Common myeloid progenitor, CD34-positive (primary cell): ENCODE measurements around the gene UPP2.

ENCODE experiments used
- CTCF ChIA-PET: fragments of 350-600 bp; sonication (Branson Sonifier 250); formaldehyde crosslinking; loops from one replicate; lab custom pipeline; 2021; ENCODE audit warnings: antibody characterized with exemption; lab: Charles Lee
- POLR2A ChIA-PET: fragments of 350-600 bp; sonication (Branson Sonifier 250); formaldehyde crosslinking; loops from one replicate; lab custom pipeline; 2021; ENCODE audit warnings: antibody characterized with exemption; lab: Charles Lee
- DNase-seq, 3 donors: peaks; one replicate each; pipeline versions ENCODE4 v3.0.0 to v3.0.0-alpha.2; 2013
- H3K27ac ChIP-seq, 2 experiments: 1 replicate in 1 of 2; 2 replicates in 1 of 2; pipeline ENCODE4 v1.7.0; 2013; ENCODE audit warnings: inconsistent platforms in 2 of 2, low read length in 2 of 2, mild to moderate bottlenecking in 2 of 2, low read depth in 1 of 2, moderate library complexity in 1 of 2; ENCODE audit not compliant: severe bottlenecking in 2 of 2, insufficient read depth in 1 of 2, poor library complexity in 1 of 2
- H3K27me3 ChIP-seq, 5 experiments: replicated peaks in 2 of 5; 1 replicate in 3 of 5; 2 replicates in 2 of 5; pipeline versions ENCODE4 v1.6.1 to v1.7.0; 2013; ENCODE audit warnings: low read length in 4 of 5, mild to moderate bottlenecking in 2 of 5, moderate library complexity in 2 of 5, inconsistent platforms in 1 of 5; ENCODE audit not compliant: insufficient read depth in 5 of 5, control insufficient read depth in 4 of 5
- H3K36me3 ChIP-seq, 4 experiments: 1 replicate in 2 of 4; 2 replicates in 2 of 4; pipeline versions ENCODE4 v1.6.1 to v1.7.0; 2013; ENCODE audit warnings: low read length in 3 of 4, control low read depth in 1 of 4, mild to moderate bottlenecking in 1 of 4; ENCODE audit not compliant: control insufficient read depth in 4 of 4, insufficient read depth in 4 of 4
- H3K4me1 ChIP-seq, 4 experiments: 1 replicate in 3 of 4; 2 replicates in 1 of 4; pipeline versions ENCODE4 v1.6.1 to v1.7.1; 2013; ENCODE audit warnings: low read length in 3 of 4, mild to moderate bottlenecking in 3 of 4, control low read depth in 1 of 4, inconsistent platforms in 1 of 4, moderate library complexity in 1 of 4; ENCODE audit not compliant: control insufficient read depth in 4 of 4, insufficient read depth in 4 of 4; ENCODE audit errors: control extremely low read depth in 1 of 4
- H3K4me3 ChIP-seq, 7 experiments: 1 replicate in 4 of 7; 2 replicates in 3 of 7; pipeline versions ENCODE4 v1.5.1 to v1.7.0; 2013; ENCODE audit warnings: mild to moderate bottlenecking in 7 of 7, low read length in 6 of 7, moderate library complexity in 6 of 7, inconsistent platforms in 2 of 7, low read depth in 2 of 7, control low read depth in 1 of 7; ENCODE audit not compliant: insufficient read depth in 4 of 7, control insufficient read depth in 1 of 7; ENCODE audit errors: extremely low read depth in 1 of 7
- H3K9me3 ChIP-seq, 5 experiments: 1 replicate in 4 of 5; 2 replicates in 1 of 5; pipeline versions ENCODE4 v1.6.1 to v1.7.1; 2013; ENCODE audit warnings: low read length in 4 of 5, mild to moderate bottlenecking in 2 of 5, inconsistent platforms in 1 of 5, low read depth in 1 of 5, moderate library complexity in 1 of 5; ENCODE audit not compliant: control insufficient read depth in 4 of 5, insufficient read depth in 2 of 5; ENCODE audit errors: control extremely low read depth in 1 of 5
- WGBS: methylation state at CpG from one replicate; pipeline ENCODE4 v1.1.5; 2013; ENCODE audit not compliant: insufficient coverage; 5-methylcytosine and 5-hydroxymethylcytosine counted together

UPP2 gene

DNA sequence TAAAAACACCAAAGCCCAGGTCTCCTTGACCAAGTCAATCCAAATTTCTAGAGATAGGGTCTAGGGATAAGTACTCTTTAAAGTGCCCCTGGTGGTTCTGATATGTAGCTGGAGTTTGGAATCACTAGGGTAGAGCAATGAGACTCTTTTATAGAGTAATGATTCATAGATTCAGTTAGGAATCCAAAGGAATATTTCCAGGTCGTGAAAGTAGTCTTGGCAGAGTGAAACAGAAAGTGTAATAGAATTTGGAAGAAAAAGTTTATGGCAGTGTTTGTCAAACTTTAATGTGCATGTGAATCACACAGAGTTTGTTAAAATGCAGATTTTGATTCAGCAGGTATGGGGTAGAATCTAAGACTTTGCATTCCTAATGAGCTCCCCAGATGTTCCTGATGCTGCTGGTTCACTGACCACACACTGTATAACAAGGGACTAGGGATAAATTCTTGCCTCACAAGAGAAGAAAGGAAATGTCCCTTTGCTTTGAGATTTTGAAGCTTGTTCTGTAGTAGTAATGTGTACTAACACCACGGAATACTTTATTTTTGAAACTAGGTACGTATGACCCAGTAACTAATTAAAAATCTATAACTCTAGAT, 1.8 kb downstream of the UPP2 start:
- Histone ChIP-seq H3K9me3 (no peaks in the 10 kb centered on the region), H3K36me3 (no peaks in the 10 kb centered on the region), H3K4me1 (no peaks in the 10 kb centered on the region), H3K27me3 (no peaks in the 10 kb centered on the region), H3K4me3 (no peak overlapping the region), H3K27ac (no peak overlapping the region)
- ChIA-PET CTCF (no interaction called here), POLR2A (no interaction called here)
- DNase-seq: no peak
- WGBS: 100% methylated on average over 1 of the region's 3 CpGs

DNA sequence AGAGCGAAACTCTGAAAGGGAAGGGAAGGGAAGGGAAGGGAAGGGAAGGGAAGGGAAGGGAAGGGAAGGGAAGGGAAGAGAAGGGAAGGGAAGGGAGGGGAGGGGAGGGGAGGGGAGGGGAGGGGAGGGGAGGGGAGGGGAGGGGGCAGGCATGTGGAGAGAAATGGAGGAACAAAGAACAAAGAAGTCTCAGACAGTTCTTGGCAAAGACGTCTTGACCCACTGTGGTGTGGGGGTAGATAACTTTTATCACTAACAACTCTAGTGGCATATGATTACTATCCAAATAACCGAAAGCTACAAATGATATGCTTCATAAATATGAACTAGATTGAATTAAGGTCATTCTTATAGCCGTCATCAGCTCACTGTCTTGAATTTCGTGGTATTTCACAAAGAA, 3.2 kb downstream of the UPP2 start:
- H3K27me3 ChIP-seq: no peaks in the 10 kb centered on the region
- H3K36me3 ChIP-seq: no peaks in the 10 kb centered on the region
- ChIA-PET CTCF (no interaction called here), POLR2A (no interaction called here)
- H3K9me3 ChIP-seq: no peaks in the 10 kb centered on the region
- H3K4me3 ChIP-seq: no peak overlapping the region
- no peak overlapping the region for H3K27ac ChIP-seq
- 100% methylated on average over 2 of the region's 5 CpGs for WGBS
- no peaks in the 10 kb centered on the region for H3K4me1 ChIP-seq
- DNase-seq: no peak

DNA sequence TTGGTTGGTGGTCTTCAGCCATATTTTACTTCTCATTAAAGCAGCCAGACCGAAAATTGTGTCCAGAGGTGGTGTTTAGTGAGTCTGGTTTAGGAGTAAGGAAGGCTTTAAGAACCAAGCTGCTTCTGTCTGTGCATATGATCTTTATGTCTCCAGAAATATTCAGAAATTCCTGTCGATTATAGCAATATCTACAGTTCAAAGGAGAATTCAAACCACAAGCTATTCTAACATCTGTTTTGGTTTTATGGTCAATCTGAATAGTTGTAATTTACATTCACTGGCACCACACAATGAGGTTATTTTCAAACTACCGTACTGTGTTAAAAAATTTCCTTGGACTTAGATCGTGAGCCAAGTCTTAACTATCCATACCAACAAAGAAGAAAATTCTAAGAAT, 11.3 kb downstream of the UPP2 start:
- no peak overlapping the region for H3K27ac ChIP-seq
- no peak overlapping the region for H3K4me3 ChIP-seq
- H3K9me3 ChIP-seq: peaks cover 0 to 3% (median 0%) of the 10 kb centered on the region in 5 experiments
- H3K4me1 ChIP-seq: peaks cover 0 to 8% (median 0%) of the 10 kb centered on the region in 4 experiments
- WGBS: 93% methylated on average over 3 of the region's 4 CpGs
- no peak for DNase-seq
- no peaks in the 10 kb centered on the region for H3K36me3 ChIP-seq
- POLR2A ChIA-PET: no interaction called here
- no peaks in the 10 kb centered on the region for H3K27me3 ChIP-seq
- CTCF ChIA-PET: no interaction called here

DNA sequence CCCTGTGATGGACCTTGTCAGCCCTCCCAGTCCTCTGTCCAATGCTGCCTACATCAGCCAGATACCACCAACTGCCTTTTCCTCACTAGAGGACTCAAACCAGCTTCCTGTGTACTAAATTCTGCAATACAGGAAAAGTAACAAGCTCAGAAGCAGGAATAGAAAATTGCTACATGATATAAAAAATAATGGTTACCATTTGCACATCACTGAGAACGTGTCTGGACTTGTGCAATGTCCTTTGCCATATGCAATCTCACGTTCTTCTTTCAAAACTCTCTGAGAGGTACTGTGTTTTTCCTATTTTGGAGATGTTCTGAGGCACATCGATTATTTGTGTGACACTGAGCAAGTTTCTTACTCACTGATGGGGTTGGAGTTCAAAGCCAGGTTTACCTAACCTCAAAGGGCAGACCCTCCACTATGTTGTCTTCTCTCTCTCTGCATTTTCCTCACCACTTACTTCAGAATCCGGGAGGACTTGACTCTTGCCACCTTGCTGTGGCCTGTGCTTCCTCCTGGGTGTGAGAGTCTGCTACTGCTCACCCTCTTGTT, 12.1 kb downstream of the UPP2 start:
- Histone ChIP-seq H3K36me3 (no peaks in the 10 kb centered on the region), H3K27ac (no peak overlapping the region), H3K9me3 (peaks cover 0 to 3% (median 0%) of the 10 kb centered on the region in 5 experiments), H3K27me3 (no peaks in the 10 kb centered on the region), H3K4me3 (no peak overlapping the region), H3K4me1 (peaks cover 0 to 8% (median 0%) of the 10 kb centered on the region in 4 experiments)
- peak in 1 of 3 donors; percentile 3 for DNase-seq
- 94% methylated on average over 3 of the region's 4 CpGs for WGBS
- ChIA-PET CTCF (no interaction called here), POLR2A (no interaction called here)

DNA sequence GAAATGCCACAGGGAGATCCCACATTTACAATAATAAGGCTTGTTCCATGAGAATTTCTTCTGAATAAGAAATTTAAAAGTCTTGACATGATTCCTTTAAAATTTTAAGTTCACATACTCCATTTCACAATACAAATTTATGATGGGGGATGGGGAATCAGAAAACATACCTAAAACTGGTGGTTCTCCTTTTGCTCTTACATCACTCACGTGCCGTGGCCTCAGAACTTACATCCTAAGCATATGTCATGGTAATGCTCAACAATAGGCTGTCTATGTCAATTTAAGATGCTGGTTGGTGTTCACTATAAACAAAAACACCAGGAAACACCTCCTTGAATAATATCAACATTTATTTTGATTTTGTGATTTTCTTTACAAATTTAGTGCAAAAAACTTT, 12.8 kb downstream of the UPP2 start:
- CTCF ChIA-PET: no interaction called here
- Histone ChIP-seq H3K27ac (no peak overlapping the region), H3K36me3 (no peaks in the 10 kb centered on the region), H3K27me3 (no peaks in the 10 kb centered on the region), H3K4me1 (peaks cover 0 to 8% (median 0%) of the 10 kb centered on the region in 4 experiments), H3K9me3 (peaks cover 0 to 3% (median 0%) of the 10 kb centered on the region in 5 experiments), H3K4me3 (no peak overlapping the region)
- POLR2A ChIA-PET: no interaction called here
- no CpG with 5 or more reads among the region's 2 CpGs for WGBS
- DNase-seq: peak in 1 of 3 donors; percentile 8

DNA sequence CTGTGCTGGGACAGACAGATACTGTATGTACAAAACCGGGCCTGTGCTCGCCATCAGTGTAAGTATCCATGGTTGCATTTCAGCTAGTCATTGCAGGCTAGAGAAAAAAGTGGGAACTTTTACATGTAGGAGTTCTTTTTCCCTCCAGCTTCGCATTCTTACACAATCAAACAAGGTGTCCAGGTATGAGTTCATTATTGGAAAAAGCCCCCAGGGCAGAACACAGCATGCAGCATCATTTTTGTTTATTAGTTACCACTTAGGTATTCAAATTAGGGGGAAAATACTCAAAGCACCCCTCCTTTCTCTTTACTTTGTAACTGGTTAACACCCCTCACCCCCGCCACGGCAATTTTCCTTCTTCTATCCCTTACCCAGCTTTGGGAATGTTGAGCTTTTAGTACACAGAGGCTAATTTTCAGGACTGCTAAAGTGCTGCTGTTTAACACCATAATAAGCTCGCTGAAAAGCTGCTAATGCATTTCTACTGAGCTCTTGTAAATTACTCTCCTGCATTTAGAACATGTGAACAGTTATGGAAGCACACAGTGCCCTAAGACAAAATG, 13.6 kb downstream of the UPP2 start:
- POLR2A ChIA-PET: no interaction called here
- DNase-seq: no peak
- CTCF ChIA-PET: interaction anchor here (0.6 kb wide), 1 partner anchor 500 kb away, joined by 3 read pairs; no protein-coding TSS in a partner anchor

DNA sequence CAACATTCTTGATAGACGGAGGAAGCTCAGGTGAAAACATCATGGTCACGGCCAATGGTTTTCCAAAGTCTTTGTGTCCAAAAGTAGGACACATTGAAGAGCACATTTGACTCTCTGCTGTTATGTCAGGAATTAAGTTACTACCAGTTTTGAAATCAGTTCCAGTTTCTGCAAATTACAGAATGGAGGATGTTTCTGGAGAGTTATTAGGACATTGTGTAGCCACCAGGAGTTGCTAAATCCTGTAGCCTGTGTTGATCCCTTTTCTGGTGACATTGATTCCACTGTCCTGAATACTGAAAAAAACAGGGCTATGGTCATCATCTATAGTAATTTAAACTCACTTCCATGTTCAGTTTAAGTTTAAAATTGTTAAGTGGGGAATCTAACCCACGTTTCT, 15.3 kb downstream of the UPP2 start:
- no peak overlapping the region for H3K4me3 ChIP-seq
- 89% methylated on average over 2 of the region's 3 CpGs for WGBS
- H3K27me3 ChIP-seq: no peaks in the 10 kb centered on the region
- ChIA-PET POLR2A (no interaction called here), CTCF (no interaction called here)
- H3K4me1 ChIP-seq: peaks cover 0 to 10% (median 6%) of the 10 kb centered on the region in 4 experiments
- H3K9me3 ChIP-seq: no peaks in the 10 kb centered on the region
- H3K36me3 ChIP-seq: no peaks in the 10 kb centered on the region
- DNase-seq: no peak
- no peak overlapping the region for H3K27ac ChIP-seq

More for the DNA sequence above, 13.6 kb downstream of the UPP2 start:
- 100% methylated on average over 5 of the region's 6 CpGs for WGBS
- no peak overlapping the region for H3K27ac ChIP-seq
- peaks cover 0 to under 1% (median 0%) of the 10 kb centered on the region in 5 experiments for H3K9me3 ChIP-seq
- no peaks in the 10 kb centered on the region for H3K36me3 ChIP-seq
- H3K4me1 ChIP-seq: peaks cover 0 to 8% (median 0%) of the 10 kb centered on the region in 4 experiments
- no peak overlapping the region for H3K4me3 ChIP-seq
- no peaks in the 10 kb centered on the region for H3K27me3 ChIP-seq
